WERI-Rb-1 (cell line): ENCODE measurements around the gene SHBG.

Source experiments
- DNase-seq: peaks from one replicate; pipeline ENCODE4 v3.0.0-alpha.2; 2020
- H3K27ac ChIP-seq: fragments of 250-450 bp; sonication (Bioruptor Pico); 2 replicates; pipeline ENCODE4 v1.5.1; 2020; ENCODE audit warnings: mild to moderate bottlenecking, moderate library complexity
- H3K27me3 ChIP-seq: fragments of 250-450 bp; sonication (Bioruptor Pico); 2 replicates; pipeline ENCODE4 v1.5.1; 2021; ENCODE audit warnings: mild to moderate bottlenecking, low read depth, moderate library complexity; ENCODE audit not compliant: insufficient read depth, severe bottlenecking
- H3K36me3 ChIP-seq: fragments of 250-450 bp; sonication (Bioruptor Pico); 2 replicates; pipeline ENCODE4 v1.5.1; 2020; ENCODE audit warnings: mild to moderate bottlenecking, moderate library complexity
- H3K4me3 ChIP-seq: 2 replicates; pipeline ENCODE4 v1.5.1; 2011; ENCODE audit warnings: low read depth, mild to moderate bottlenecking, control low read depth, low read length
- H3K9me3 ChIP-seq: fragments of 250-450 bp; sonication (Bioruptor Pico); 2 replicates; pipeline ENCODE4 v1.5.1; 2021; ENCODE audit warnings: mild to moderate bottlenecking, moderate library complexity; ENCODE audit not compliant: severe bottlenecking
- CTCF ChIP-seq: IDR thresholded peaks from 2 replicates; pipeline ENCODE4 v1.5.1; 2011; ENCODE audit warnings: low read depth, mild to moderate bottlenecking, control low read depth, inconsistent platforms, low read length

SHBG gene

GRCh38 chr17:7586673-7587419 is 43.1 kb upstream of the SHBG start:
- H3K36me3 ChIP-seq: peaks cover 43% of the 10 kb centered on the region
- H3K27me3 ChIP-seq: no peaks in the 10 kb centered on the region
- peaks cover 5% of the 10 kb centered on the region for H3K9me3 ChIP-seq
- H3K4me3 ChIP-seq: no peak overlapping the region
- no peak overlapping the region for H3K27ac ChIP-seq
- TF ChIP-seq CTCF: peak; percentile 76
- peak; percentile 74 for DNase-seq

GRCh38 chr17:7587420-7588151 is 42.3 kb upstream of the SHBG start:
- H3K9me3 ChIP-seq: peaks cover 5% of the 10 kb centered on the region
- no peak for TF ChIP-seq CTCF
- H3K27me3 ChIP-seq: no peaks in the 10 kb centered on the region
- peaks cover 44% of the 10 kb centered on the region for H3K36me3 ChIP-seq
- no peak overlapping the region for H3K27ac ChIP-seq
- H3K4me3 ChIP-seq: no peak overlapping the region
- no peak for DNase-seq

- H3K27ac ChIP-seq: peak overlapping the region; percentile 48
- no peak for DNase-seq
- no peak for TF ChIP-seq CTCF
- peak overlapping the region; percentile 16 for H3K4me3 ChIP-seq
- H3K9me3 ChIP-seq: no peaks in the 10 kb centered on the region
- H3K27me3 ChIP-seq: no peaks in the 10 kb centered on the region
- H3K36me3 ChIP-seq: peaks cover 48% of the 10 kb centered on the region
These were observed 41.3 kb upstream of the SHBG start for GRCh38 chr17:7588553-7589203.

DNA sequence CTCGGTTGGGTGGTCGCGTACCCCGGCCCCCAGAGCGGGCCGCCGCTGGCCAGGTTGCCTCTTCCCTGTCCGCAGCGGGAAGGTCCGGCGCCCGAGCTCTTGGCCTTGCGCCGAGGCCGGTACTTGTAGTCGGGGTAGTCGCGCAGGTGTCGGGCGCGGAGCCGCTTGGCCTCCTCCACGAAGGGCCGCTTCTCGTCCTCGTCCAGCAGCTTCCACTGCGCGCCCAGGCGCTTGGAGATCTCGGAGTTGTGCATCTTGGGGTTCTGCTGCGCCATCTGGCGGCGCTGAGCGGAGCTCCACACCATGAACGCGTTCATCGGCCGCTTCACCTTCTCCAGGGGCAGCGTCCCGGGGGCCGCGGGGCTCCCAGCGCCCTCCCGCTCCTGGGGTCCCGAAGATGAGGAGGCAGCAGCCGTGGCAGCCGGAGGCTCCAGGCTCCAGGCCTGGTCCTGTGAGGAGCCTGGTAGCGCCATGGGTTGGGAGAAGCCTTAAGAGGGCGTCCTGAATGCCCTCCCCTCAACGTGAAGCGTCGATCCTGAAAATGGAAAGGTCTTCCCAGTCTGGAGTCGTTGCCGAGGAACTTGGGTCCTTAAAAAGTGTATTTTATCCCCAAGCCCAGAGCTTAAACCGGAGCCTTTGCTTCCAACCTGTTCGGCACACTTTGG is 40.6 kb upstream of the SHBG start:
- H3K27me3 ChIP-seq: no peaks in the 10 kb centered on the region
- peak; percentile 93 for TF ChIP-seq CTCF
- DNase-seq: peak; percentile 90
- H3K36me3 ChIP-seq: peaks cover 55% of the 10 kb centered on the region
- H3K9me3 ChIP-seq: no peaks in the 10 kb centered on the region
- H3K27ac ChIP-seq: peak overlapping the region; percentile 48
- H3K4me3 ChIP-seq: peak overlapping the region; percentile 34

DNA sequence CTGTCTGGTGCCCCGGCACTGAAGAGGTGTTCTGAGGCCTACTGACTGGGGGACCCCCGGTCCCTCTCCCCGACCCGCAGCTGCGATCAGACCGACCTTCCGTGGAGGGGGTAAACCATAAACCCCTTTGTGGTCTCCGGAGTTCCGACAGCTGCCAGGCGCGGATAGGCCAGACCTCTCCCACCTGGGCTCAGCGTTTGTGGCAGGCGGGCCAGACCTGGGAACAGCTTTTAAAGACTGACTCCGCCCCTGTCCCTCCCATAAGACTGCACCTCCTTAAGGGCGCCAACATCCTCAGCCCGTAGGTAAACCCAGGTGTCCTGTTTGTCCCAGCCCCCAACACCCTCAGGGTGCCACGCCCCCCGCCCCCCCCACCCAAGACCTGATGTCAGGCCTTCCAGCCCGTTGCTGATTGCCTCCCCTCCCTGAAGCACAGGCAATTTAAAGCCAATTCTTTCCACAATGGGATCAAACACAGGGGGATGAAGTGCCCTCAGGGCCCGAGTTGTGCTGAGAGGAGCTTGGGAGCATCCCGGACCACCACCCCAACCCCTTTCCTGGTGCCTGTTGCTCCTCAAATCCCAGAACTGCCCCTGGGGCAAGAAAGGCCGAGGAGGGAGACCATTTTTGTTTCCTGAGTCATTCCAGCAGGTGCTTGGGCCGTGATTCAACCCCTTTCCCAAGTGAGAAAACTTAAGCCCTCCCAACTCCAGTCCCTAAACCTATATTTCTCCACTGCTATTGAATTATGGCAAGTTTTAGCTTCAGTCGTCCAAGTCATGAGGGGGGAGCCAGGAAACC is 39.8 kb upstream of the SHBG start, which contains the start of gene SOX15:
Gene SOX15 (minus strand): TSS at position 204 of the 801 bp plus-strand sequence. CDS start 418 bp downstream, outside the sequence.
- peak; percentile 57 for DNase-seq
- Histone ChIP-seq H3K4me3 (peak within 1 kb of the TSS; percentile 34), H3K36me3 (peaks cover 61% of the 10 kb centered on the region), H3K9me3 (no peaks in the 10 kb centered on the region), H3K27ac (peak within 1 kb of the TSS; percentile 78), H3K27me3 (no peaks in the 10 kb centered on the region)
- TF ChIP-seq CTCF: no peak
